ENCODE data around the gene STUM.
"Not testable (repeated sequence)": the region's sequence is repeated elsewhere in the genome, so short reads cannot be mapped to it uniquely, and the experiment has no call there.

STUM gene

GRCh38 chr1:226638608-226639007, 90.0 kb downstream of the STUM start:
- no peaks in the 10 kb centered on the region for H3K9me3 Mint-ChIP-seq
- no peak for DNase-seq (ENCODE audit: low spot score)
- peaks cover 44% of the 10 kb centered on the region for H3K36me3 Mint-ChIP-seq (ENCODE audit: low read depth)
- no peaks in the 10 kb centered on the region for H3K27me3 Mint-ChIP-seq (ENCODE audit: low read depth)
- H3K4me3 Mint-ChIP-seq = no peak overlapping the region
- H3K4me1 Mint-ChIP-seq (ENCODE audit: low read depth) = peaks cover 28% of the 10 kb centered on the region
- H3K27ac Mint-ChIP-seq = no peak overlapping the region

GRCh38 chr1:226639206-226639605, 90.6 kb downstream of the STUM start:
- H3K4me1 Mint-ChIP-seq (ENCODE audit: low read depth) = peaks cover 33% of the 10 kb centered on the region
- H3K4me3 Mint-ChIP-seq; H3K27me3 Mint-ChIP-seq (ENCODE audit: low read depth); H3K27ac Mint-ChIP-seq; DNase-seq (ENCODE audit: low spot score); H3K9me3 Mint-ChIP-seq: not testable (repeated sequence)
- peaks cover 42% of the 10 kb centered on the region for H3K36me3 Mint-ChIP-seq (ENCODE audit: low read depth)

GRCh38 chr1:226639631-226640061, 91.1 kb downstream of the STUM start:
- Mint-ChIP-seq H3K27me3 (ENCODE audit: low read depth) (no peaks in the 10 kb centered on the region), H3K4me1 (ENCODE audit: low read depth) (peaks cover 35% of the 10 kb centered on the region), H3K27ac (no peak overlapping the region), H3K9me3 (no peaks in the 10 kb centered on the region), H3K4me3 (no peak overlapping the region), H3K36me3 (ENCODE audit: low read depth) (peaks cover 39% of the 10 kb centered on the region)
- no peak for DNase-seq (ENCODE audit: low spot score)

- Mint-ChIP-seq H3K36me3 (ENCODE audit: low read depth) (peaks cover 34% of the 10 kb centered on the region), H3K27ac (no peak overlapping the region)
Measured at GRCh38 chr1:226640321-226641136, 92.0 kb downstream of the STUM start.

GRCh38 chr1:226641671-226642231, 93.2 kb downstream of the STUM start:
- no peaks in the 10 kb centered on the region for H3K9me3 Mint-ChIP-seq
- no peak overlapping the region for H3K27ac Mint-ChIP-seq
- peaks cover 38% of the 10 kb centered on the region for H3K36me3 Mint-ChIP-seq (ENCODE audit: low read depth)
- no peak overlapping the region for H3K4me3 Mint-ChIP-seq
- no peaks in the 10 kb centered on the region for H3K27me3 Mint-ChIP-seq (ENCODE audit: low read depth)
- DNase-seq (ENCODE audit: low spot score) = no peak
- peaks cover 31% of the 10 kb centered on the region for H3K4me1 Mint-ChIP-seq (ENCODE audit: low read depth)

More at GRCh38 chr1:226640321-226641136, 92.0 kb downstream of the STUM start:
- no peak for DNase-seq (ENCODE audit: low spot score)
- no peaks in the 10 kb centered on the region for H3K9me3 Mint-ChIP-seq
- H3K4me3 Mint-ChIP-seq = no peak overlapping the region
- peaks cover 34% of the 10 kb centered on the region for H3K4me1 Mint-ChIP-seq (ENCODE audit: low read depth)
- H3K27me3 Mint-ChIP-seq (ENCODE audit: low read depth) = no peaks in the 10 kb centered on the region

- no peaks in the 10 kb centered on the region for H3K27me3 Mint-ChIP-seq (ENCODE audit: low read depth)
- peaks cover 29% of the 10 kb centered on the region for H3K4me1 Mint-ChIP-seq (ENCODE audit: low read depth)
- no peaks in the 10 kb centered on the region for H3K9me3 Mint-ChIP-seq
- H3K36me3 Mint-ChIP-seq (ENCODE audit: low read depth) = peaks cover 39% of the 10 kb centered on the region
- DNase-seq (ENCODE audit: low spot score) = no peak
- no peak overlapping the region for H3K4me3 Mint-ChIP-seq
- H3K27ac Mint-ChIP-seq = no peak overlapping the region
Measured at GRCh38 chr1:226642421-226642820, 93.9 kb downstream of the STUM start.

GRCh38 chr1:226643177-226643576, 94.6 kb downstream of the STUM start:
- DNase-seq (ENCODE audit: low spot score) = peak; percentile 76
- H3K4me3 Mint-ChIP-seq = peak overlapping the region; percentile 73
- H3K4me1 Mint-ChIP-seq (ENCODE audit: low read depth) = peaks cover 29% of the 10 kb centered on the region
- peak overlapping the region; percentile 86 for H3K27ac Mint-ChIP-seq
- peaks cover 46% of the 10 kb centered on the region for H3K36me3 Mint-ChIP-seq (ENCODE audit: low read depth)
- H3K27me3 Mint-ChIP-seq (ENCODE audit: low read depth) = no peaks in the 10 kb centered on the region
- no peaks in the 10 kb centered on the region for H3K9me3 Mint-ChIP-seq

GRCh38 chr1:226643611-226644540, 95.3 kb downstream of the STUM start:
- Mint-ChIP-seq H3K27me3 (ENCODE audit: low read depth) (no peaks in the 10 kb centered on the region), H3K27ac (peak overlapping the region; percentile 86), H3K36me3 (ENCODE audit: low read depth) (peaks cover 48% of the 10 kb centered on the region), H3K9me3 (no peaks in the 10 kb centered on the region), H3K4me1 (ENCODE audit: low read depth) (peaks cover 29% of the 10 kb centered on the region), H3K4me3 (peak overlapping the region; percentile 73)
- no peak for DNase-seq (ENCODE audit: low spot score)

GRCh38 chr1:226644541-226645176, 96.1 kb downstream of the STUM start:
- Mint-ChIP-seq H3K4me3 (peak overlapping the region; percentile 52), H3K36me3 (ENCODE audit: low read depth) (peaks cover 50% of the 10 kb centered on the region), H3K27ac (peak overlapping the region; percentile 68), H3K9me3 (no peaks in the 10 kb centered on the region), H3K27me3 (ENCODE audit: low read depth) (no peaks in the 10 kb centered on the region), H3K4me1 (ENCODE audit: low read depth) (peaks cover 32% of the 10 kb centered on the region)
- no peak for DNase-seq (ENCODE audit: low spot score)

GRCh38 chr1:226645279-226645976, 96.9 kb downstream of the STUM start:
- Mint-ChIP-seq H3K9me3 (no peaks in the 10 kb centered on the region), H3K4me1 (ENCODE audit: low read depth) (peaks cover 39% of the 10 kb centered on the region), H3K27ac (peak overlapping the region; percentile 68), H3K36me3 (ENCODE audit: low read depth) (peaks cover 47% of the 10 kb centered on the region), H3K4me3 (peak overlapping the region; percentile 12), H3K27me3 (ENCODE audit: low read depth) (no peaks in the 10 kb centered on the region)
- no peak for DNase-seq (ENCODE audit: low spot score)

GRCh38 chr1:226646026-226646869, 97.7 kb downstream of the STUM start:
- Mint-ChIP-seq H3K36me3 (ENCODE audit: low read depth) (peaks cover 42% of the 10 kb centered on the region), H3K4me1 (ENCODE audit: low read depth) (peaks cover 41% of the 10 kb centered on the region)
- no peak for DNase-seq (ENCODE audit: low spot score)

GRCh38 chr1:226646870-226647449, 98.4 kb downstream of the STUM start:
- Mint-ChIP-seq H3K36me3 (ENCODE audit: low read depth) (peaks cover 40% of the 10 kb centered on the region), H3K27ac (peak overlapping the region; percentile 45), H3K27me3 (ENCODE audit: low read depth) (no peaks in the 10 kb centered on the region), H3K4me3 (no peak overlapping the region), H3K9me3 (no peaks in the 10 kb centered on the region), H3K4me1 (ENCODE audit: low read depth) (peaks cover 41% of the 10 kb centered on the region)
- no peak for DNase-seq (ENCODE audit: low spot score)

More at GRCh38 chr1:226646026-226646869, 97.7 kb downstream of the STUM start:
- Mint-ChIP-seq H3K27me3 (ENCODE audit: low read depth) (no peaks in the 10 kb centered on the region), H3K27ac (peak overlapping the region; percentile 45), H3K4me3 (no peak overlapping the region), H3K9me3 (no peaks in the 10 kb centered on the region)

Data from T-helper 2 cell treated with Interferon-gamma antibody and Interleukin-4, amounts not matched to agents 5 μg/mL and 100 μg/mL, for 36 hours (primary cell).